ENCODE measurements around the gene SETD7. TPM values are rescaled to one million over a fixed set of nuclear protein-coding genes. Genes with fewer than 3 reads are reported as not detected.
"Not testable (repeated sequence)": the region's sequence is repeated elsewhere in the genome, so short reads cannot be mapped to it uniquely, and the experiment has no call there.

Gene SETD7
- total RNA-seq, 1 donor from 2014 or later: 11.9 TPM

GRCh38 chr4:139454111-139455045 lies 101.6 kb downstream of the SETD7 start, which contains the start of gene RAB33B:
Gene RAB33B, plus strand, starts transcription at chr4:139454121. Its CDS starts 75 bp downstream, at chr4:139454196.
- Mint-ChIP-seq H3K36me3 (ENCODE audit: insufficient read depth) (peaks cover 6% of the 10 kb centered on the region), H3K4me1 (ENCODE audit: low read depth) (peaks cover 60% of the 10 kb centered on the region), H3K27ac (peak within 1 kb of the TSS; percentile 99), H3K27me3 (no peaks in the 10 kb centered on the region), H3K9me3 (ENCODE audit: low read depth) (no peaks in the 10 kb centered on the region), H3K4me3 (ENCODE audit: low read depth) (peak within 1 kb of the TSS; percentile 97)
- no peak for DNase-seq (ENCODE audit: low spot score, unreplicated experiment)
- TF ChIP-seq CTCF (IDR thresholded peaks at IDR 0.05; ENCODE audit: unreplicated experiment): no peak

DNA sequence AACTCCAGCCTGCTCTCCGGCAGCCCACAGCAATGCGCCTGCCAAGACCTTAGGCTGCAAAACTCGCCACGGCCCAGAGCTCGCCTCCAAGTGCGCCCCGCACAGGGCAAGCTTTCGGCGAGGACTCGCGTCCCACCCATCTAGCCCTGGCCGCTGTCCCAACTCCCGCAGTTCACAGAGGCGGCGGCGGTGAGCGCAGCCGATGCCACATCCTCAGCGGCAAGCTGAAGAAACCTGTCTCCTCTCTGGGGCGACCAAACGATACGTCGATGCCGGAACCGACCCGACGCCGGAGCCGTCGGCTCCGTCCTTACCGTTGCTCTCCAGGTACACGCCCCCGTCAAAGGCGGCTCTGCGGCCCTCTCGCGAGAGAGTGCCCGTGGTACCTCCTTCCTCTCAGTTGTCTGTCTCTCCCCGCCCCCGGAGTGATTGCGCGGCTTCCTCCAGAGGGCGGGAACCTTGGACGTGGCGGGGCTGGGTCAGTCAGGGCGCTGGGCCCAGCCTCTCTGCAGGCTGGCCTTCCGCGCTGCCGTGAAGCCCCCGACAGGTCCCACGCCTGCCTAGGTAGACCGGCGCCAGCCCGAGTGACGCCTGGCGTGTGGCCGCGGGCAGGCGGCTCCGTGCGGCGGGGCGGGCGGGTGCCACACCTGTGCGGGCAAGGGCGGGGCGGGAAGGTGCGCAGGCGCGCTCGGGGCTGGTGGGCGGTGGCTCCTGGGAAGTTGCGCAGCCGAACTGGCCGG lies 102.5 kb downstream of the SETD7 start:
- Mint-ChIP-seq H3K4me1 (ENCODE audit: low read depth) (peaks cover 52% of the 10 kb centered on the region), H3K27ac (peak overlapping the region; percentile 99), H3K27me3 (no peaks in the 10 kb centered on the region)

DNA sequence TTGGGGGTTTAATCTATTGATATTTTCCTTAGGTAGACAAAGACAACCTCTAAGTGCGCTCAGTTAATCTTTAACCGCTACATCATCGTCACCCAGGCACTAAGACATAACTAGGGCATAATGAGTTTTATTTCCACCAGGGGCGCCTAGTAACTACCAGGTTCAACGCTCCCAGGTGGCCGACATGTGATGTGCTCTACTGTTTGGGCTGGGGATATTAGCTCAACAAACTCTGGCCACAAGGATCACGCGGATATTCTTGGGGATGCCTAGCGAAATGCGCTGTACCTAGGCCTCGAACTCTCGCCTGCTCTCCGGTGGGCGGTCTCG lies 103.0 kb downstream of the SETD7 start:
- peak; percentile 56 for TF ChIP-seq CTCF (IDR thresholded peaks at IDR 0.05; ENCODE audit: unreplicated experiment)
- H3K36me3 Mint-ChIP-seq (ENCODE audit: insufficient read depth): peaks cover 16% of the 10 kb centered on the region
- peak overlapping the region; percentile 99 for H3K27ac Mint-ChIP-seq
- H3K4me1 Mint-ChIP-seq (ENCODE audit: low read depth): peaks cover 46% of the 10 kb centered on the region
- no peak for DNase-seq (ENCODE audit: low spot score, unreplicated experiment)
- H3K9me3 Mint-ChIP-seq (ENCODE audit: low read depth): peaks cover 9% of the 10 kb centered on the region
- H3K27me3 Mint-ChIP-seq: no peaks in the 10 kb centered on the region
- H3K4me3 Mint-ChIP-seq (ENCODE audit: low read depth): peak overlapping the region; percentile 97

More for the DNA sequence above, 102.5 kb downstream of the SETD7 start:
- DNase-seq (ENCODE audit: low spot score, unreplicated experiment): peak; percentile 91
- Mint-ChIP-seq H3K4me3 (ENCODE audit: low read depth) (peak overlapping the region; percentile 97), H3K9me3 (ENCODE audit: low read depth) (peaks cover 8% of the 10 kb centered on the region), H3K36me3 (ENCODE audit: insufficient read depth) (peaks cover 14% of the 10 kb centered on the region)
- TF ChIP-seq CTCF (IDR thresholded peaks at IDR 0.05; ENCODE audit: unreplicated experiment): no peak

DNA sequence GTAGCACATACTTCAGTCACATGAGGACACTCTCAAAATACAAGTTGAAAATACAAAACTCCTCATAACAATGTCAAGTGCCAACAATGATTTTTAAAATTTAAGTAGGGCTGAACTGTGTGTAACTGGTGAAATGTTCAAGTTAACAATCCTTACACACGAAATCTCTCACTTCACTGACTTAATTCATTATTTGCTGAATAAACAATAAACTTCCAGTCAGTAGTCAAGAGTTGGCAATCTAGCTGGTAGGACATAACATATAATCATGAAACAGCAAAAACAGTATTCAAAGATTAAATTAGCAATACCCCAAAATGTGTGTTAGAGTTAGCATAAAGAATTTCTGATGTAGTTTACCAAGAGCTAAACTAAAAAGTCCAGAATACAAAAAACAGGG lies 104.0 kb downstream of the SETD7 start:
- no peak for TF ChIP-seq CTCF (IDR thresholded peaks at IDR 0.05; ENCODE audit: unreplicated experiment)
- Mint-ChIP-seq H3K27ac (peak overlapping the region; percentile 99), H3K27me3 (no peaks in the 10 kb centered on the region), H3K36me3 (ENCODE audit: insufficient read depth) (peaks cover 21% of the 10 kb centered on the region), H3K4me1 (ENCODE audit: low read depth) (peaks cover 37% of the 10 kb centered on the region), H3K4me3 (ENCODE audit: low read depth) (peak overlapping the region; percentile 97), H3K9me3 (ENCODE audit: low read depth) (peaks cover 9% of the 10 kb centered on the region)
- DNase-seq (ENCODE audit: low spot score, unreplicated experiment): no peak

DNA sequence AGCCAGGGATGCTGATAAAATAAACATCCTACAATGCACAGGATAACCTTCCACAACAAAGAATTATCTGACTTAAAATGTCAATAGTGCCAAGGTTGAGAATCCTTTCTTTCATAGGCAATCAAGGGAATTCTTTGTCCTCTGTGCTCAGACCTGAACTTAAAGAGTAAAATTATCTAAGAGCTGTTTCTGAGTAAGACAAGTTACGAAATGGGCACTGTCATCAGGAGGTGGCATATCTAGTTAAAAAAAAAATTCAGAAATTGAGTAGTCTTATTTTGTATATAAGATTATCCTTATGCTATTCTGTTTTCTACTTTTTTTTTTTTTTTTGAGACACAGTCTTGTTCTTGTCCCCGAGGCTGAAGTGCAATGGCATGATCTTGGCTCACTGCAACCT lies 105.4 kb downstream of the SETD7 start:
- no peak for TF ChIP-seq CTCF (IDR thresholded peaks at IDR 0.05; ENCODE audit: unreplicated experiment)
- Mint-ChIP-seq H3K27me3 (no peaks in the 10 kb centered on the region), H3K9me3 (ENCODE audit: low read depth) (peaks cover 9% of the 10 kb centered on the region), H3K4me3 (ENCODE audit: low read depth) (no peak overlapping the region), H3K4me1 (ENCODE audit: low read depth) (peaks cover 24% of the 10 kb centered on the region), H3K36me3 (ENCODE audit: insufficient read depth) (peaks cover 28% of the 10 kb centered on the region), H3K27ac (no peak overlapping the region)
- no peak for DNase-seq (ENCODE audit: low spot score, unreplicated experiment)

GRCh38 chr4:139447078-139447477 lies 108.9 kb downstream of the SETD7 start:
- not testable (repeated sequence) for H3K4me1 Mint-ChIP-seq (ENCODE audit: low read depth); H3K4me3 Mint-ChIP-seq (ENCODE audit: low read depth); H3K27ac Mint-ChIP-seq; DNase-seq (ENCODE audit: low spot score, unreplicated experiment); H3K27me3 Mint-ChIP-seq
- Mint-ChIP-seq H3K9me3 (ENCODE audit: low read depth) (peaks cover 20% of the 10 kb centered on the region), H3K36me3 (ENCODE audit: insufficient read depth) (peaks cover 45% of the 10 kb centered on the region)
